ENCODE data around the gene CIBAR2.

Gene CIBAR2

DNA sequence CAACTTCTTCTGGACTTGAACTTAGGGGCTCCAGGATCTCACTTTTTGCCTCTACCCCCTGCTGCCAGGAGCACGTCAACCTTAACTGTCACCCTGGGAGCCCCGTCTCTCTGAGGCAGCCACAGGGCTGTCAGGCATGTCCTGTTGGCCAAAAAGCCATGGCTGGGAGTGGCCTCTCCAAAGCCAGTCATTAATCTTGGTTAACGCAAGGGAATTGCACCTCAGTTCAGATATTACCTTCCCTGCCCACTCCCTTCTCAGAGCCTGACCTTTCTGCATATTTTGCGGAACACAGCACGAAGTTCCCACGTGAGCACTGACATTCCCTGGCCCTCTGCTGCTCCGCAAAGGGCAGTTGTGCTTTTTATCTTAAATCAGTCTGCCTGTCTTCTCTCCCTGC lies 44.2 kb upstream of the CIBAR2 start:
- FAIRE-seq (no peak), DNase-seq (ENCODE audit: insufficient read length, low spot score) (no peak)
- TF ChIP-seq, protein P1, sequence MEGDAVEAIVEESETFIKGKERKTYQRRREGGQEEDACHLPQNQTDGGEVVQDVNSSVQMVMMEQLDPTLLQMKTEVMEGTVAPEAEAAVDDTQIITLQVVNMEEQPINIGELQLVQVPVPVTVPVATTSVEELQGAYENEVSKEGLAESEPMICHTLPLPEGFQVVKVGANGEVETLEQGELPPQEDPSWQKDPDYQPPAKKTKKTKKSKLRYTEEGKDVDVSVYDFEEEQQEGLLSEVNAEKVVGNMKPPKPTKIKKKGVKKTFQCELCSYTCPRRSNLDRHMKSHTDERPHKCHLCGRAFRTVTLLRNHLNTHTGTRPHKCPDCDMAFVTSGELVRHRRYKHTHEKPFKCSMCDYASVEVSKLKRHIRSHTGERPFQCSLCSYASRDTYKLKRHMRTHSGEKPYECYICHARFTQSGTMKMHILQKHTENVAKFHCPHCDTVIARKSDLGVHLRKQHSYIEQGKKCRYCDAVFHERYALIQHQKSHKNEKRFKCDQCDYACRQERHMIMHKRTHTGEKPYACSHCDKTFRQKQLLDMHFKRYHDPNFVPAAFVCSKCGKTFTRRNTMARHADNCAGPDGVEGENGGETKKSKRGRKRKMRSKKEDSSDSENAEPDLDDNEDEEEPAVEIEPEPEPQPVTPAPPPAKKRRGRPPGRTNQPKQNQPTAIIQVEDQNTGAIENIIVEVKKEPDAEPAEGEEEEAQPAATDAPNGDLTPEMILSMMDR (IDR thresholded peaks at IDR 0.05; ENCODE audit: insufficient read depth, missing control alignments) = no peak

DNA sequence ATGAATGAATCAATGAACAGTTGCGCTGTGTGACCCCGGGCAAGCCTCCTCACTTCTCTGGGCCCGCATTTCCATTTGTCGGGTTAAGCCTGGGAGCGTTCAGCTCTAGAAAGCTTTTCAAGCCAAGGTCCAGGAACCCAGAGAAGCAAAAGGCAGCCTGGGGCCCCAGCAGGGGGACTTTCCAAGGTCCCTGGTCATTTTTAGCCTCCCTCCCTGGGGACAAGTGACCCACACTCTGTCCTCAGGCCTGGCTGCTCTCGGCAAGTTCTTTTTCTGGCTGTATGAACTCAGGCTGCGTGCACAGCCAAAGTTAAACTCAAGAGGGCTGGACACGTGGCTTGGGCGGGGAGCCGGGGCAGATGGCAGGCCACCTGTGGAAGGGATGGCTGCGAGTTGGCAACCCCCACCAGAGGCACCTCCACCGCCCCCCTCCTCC lies 41.4 kb upstream of the CIBAR2 start:
- TF ChIP-seq, protein P1 (IDR thresholded peaks at IDR 0.05; ENCODE audit: insufficient read depth, missing control alignments) = no peak
- DNase-seq (ENCODE audit: insufficient read length, low spot score) = no peak
- no peak for FAIRE-seq

DNA sequence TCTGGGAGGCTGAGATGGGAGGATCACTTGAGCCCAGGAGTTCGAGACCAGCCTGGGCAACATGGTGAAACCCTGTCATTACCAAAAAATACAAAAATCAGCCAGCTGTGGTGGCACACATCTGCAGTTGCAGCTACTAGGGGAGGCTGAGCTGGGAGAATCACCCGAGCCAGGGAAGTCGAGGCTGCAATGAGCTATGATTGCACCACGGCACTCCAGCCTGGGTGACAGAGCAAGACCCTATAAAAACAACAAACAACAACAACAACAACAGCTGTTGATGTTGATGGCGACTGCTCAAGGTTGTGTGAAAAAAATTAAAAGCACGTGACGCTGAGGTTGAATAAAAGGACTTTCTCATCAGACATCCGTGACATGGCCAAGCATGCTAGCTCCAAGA lies 40.8 kb upstream of the CIBAR2 start:
- FAIRE-seq (no peak), DNase-seq (ENCODE audit: insufficient read length, low spot score) (no peak)
- TF ChIP-seq, protein P1 (IDR thresholded peaks at IDR 0.05; ENCODE audit: insufficient read depth, missing control alignments) = no peak

DNA sequence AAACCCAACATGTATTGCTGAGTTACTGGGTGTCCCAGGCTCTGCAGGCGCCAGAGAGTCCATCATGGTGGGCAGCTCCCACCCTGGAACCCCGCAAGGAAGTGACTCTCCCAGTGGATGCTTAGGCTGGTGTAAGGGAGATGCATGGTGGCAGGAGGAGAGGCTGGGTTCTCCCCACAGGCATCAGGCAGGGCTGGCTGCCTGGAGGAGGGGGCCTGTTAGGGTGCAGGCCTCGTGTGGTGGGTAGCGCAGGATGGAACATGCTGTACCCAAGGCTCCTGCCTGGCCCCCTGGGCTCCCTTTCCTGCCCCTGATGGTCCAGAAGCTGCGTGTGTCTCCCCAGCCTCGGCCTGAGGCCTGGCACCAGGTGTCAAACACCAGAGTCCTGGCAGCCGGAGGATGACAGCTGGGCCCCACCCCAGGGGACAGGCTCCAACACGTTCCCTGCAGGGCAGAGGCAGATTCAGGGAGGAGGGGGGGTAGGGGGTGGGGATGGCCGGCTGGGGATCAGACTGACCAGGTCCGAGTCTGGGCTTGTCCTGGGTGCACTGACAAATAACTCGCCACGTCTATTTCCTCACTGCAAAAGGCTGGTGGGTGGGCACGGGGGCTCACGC lies 40.2 kb upstream of the CIBAR2 start:
- no peak for DNase-seq (ENCODE audit: insufficient read length, low spot score)
- no peak for FAIRE-seq
- TF ChIP-seq, protein P1 (IDR thresholded peaks at IDR 0.05; ENCODE audit: insufficient read depth, missing control alignments) = no peak

DNA sequence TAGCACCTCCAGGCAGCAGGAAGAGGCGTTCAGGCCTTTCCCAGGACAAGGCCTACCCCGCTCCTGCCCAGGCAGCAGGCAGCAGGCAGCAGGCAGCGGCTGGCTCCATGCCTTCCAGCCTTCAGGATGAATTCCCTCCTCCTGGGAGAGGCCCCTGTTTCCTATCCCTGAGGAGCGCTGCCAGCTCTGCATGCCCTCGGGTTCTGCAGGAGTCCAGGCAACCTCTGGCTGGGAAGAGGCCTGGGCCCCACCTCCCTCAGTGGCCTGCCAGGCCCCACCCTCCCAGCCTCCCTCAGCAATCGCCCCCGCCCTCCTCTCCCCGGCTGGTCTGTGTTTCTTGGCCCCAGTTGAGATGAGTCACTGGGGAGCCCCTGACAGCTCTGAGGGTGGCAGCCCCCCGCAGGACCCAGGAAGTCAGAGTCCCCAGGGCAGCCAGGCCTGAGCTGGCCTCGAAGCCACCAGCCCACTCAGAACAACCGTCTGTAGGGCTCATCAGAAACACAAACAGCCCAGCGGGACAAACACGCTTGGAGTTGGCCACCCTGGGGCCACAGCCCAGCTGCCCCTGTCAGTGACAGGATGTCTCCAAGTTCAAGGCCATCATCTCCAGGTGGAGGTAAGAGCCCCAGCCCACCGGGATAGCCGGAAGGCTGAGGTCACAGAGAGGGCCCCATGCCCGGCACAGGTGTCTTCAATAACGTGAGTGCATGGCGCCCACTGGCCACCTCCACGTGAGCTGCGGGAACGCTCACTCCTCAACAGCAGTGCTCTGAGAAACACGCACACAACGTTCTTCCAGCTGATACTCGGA lies 39.5 kb upstream of the CIBAR2 start:
- TF ChIP-seq, protein P1 (IDR thresholded peaks at IDR 0.05; ENCODE audit: insufficient read depth, missing control alignments) = no peak
- DNase-seq (ENCODE audit: insufficient read length, low spot score) (no peak), FAIRE-seq (no peak)

DNA sequence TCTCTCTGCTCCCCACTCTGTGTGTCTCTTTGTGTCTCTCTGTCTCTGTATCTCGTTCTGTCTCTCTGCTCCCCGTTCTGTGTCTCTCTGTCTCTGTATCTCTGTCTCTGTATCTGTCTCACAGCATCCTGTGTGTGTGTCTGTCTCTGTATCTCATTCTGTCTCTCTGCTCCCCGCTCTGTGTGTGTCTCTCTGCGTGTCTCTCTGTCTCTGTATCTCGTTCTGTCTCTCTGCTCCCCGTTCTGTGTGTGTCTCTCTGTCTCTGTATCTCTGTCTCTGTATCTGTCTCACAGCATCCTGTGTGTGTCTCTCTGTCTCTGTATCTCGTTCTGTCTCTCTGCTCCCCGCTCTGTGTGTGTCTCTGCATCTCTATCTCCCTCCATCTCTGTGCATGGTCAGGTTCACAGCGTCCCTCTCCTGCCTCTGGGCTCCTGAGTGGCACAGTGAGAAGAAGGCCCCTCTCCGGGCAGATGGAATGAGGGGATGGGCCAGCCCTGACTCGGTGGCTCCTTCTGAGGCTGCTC lies 38.9 kb upstream of the CIBAR2 start:
- no peak for FAIRE-seq
- TF ChIP-seq, protein P1 (IDR thresholded peaks at IDR 0.05; ENCODE audit: insufficient read depth, missing control alignments) = no peak
- no peak for DNase-seq (ENCODE audit: insufficient read length, low spot score)

Data from D721Med (cell line).